Activated naive CD8-positive, alpha-beta T cell treated with anti-CD3 and anti-CD28 coated beads, Interleukin-2, amount 50 U/mL, for 24 hours (primary cell): ENCODE results near the gene METRNL.
"Not testable (repeated sequence)": the region's sequence is repeated elsewhere in the genome, so short reads cannot be mapped to it uniquely, and the experiment has no call there.

ENCODE experiments used
- ATAC-seq: fragments of 150-1000 bp; cut with Tn5 transposase; one replicate; pipeline ENCODE4 v1.10.0; 2021
- DNase-seq: peaks from one replicate; pipeline ENCODE4 v3.0.0; 2021
- H3K27ac Mint-ChIP-seq: one replicate; pipeline ENCODE4 v1.8.0; 2021; ENCODE audit warnings: mild to moderate bottlenecking, mixed read lengths
- H3K27me3 Mint-ChIP-seq: one replicate; pipeline ENCODE4 v1.8.0; 2021; ENCODE audit warnings: mixed read lengths
- H3K36me3 Mint-ChIP-seq: one replicate; pipeline ENCODE4 v1.8.0; 2021; ENCODE audit warnings: low read depth, mixed read lengths
- H3K4me1 Mint-ChIP-seq: one replicate; pipeline ENCODE4 v1.8.0; 2021; ENCODE audit warnings: mixed read lengths
- H3K4me3 Mint-ChIP-seq: one replicate; pipeline ENCODE4 v1.8.0; 2021; ENCODE audit warnings: mild to moderate bottlenecking, moderate library complexity, mixed read lengths
- H3K9me3 Mint-ChIP-seq: one replicate; pipeline ENCODE4 v1.8.0; 2021; ENCODE audit warnings: mixed read lengths

The METRNL gene

GRCh38 chr17:83056583-83057396 is 22.6 kb upstream of the METRNL start:
- H3K27me3 Mint-ChIP-seq: no peaks in the 10 kb centered on the region
- H3K4me1 Mint-ChIP-seq: peaks cover 18% of the 10 kb centered on the region
- DNase-seq: no peak
- H3K4me3 Mint-ChIP-seq: no peak overlapping the region
- H3K9me3 Mint-ChIP-seq: no peaks in the 10 kb centered on the region
- H3K27ac Mint-ChIP-seq: no peak overlapping the region
- ATAC-seq: no peak
- no peaks in the 10 kb centered on the region for H3K36me3 Mint-ChIP-seq

GRCh38 chr17:83057397-83057761 is 22.0 kb upstream of the METRNL start:
- DNase-seq (no peak), ATAC-seq (no peak)
- Mint-ChIP-seq H3K36me3 (no peaks in the 10 kb centered on the region), H3K27me3 (no peaks in the 10 kb centered on the region), H3K9me3 (no peaks in the 10 kb centered on the region), H3K4me3 (no peak overlapping the region), H3K4me1 (peaks cover 16% of the 10 kb centered on the region), H3K27ac (no peak overlapping the region)

- no peaks in the 10 kb centered on the region for H3K36me3 Mint-ChIP-seq
- ATAC-seq: no peak
- H3K9me3 Mint-ChIP-seq: no peaks in the 10 kb centered on the region
- no peak overlapping the region for H3K4me3 Mint-ChIP-seq
- H3K27ac Mint-ChIP-seq: no peak overlapping the region
- peaks cover 16% of the 10 kb centered on the region for H3K4me1 Mint-ChIP-seq
- DNase-seq: no peak
- no peaks in the 10 kb centered on the region for H3K27me3 Mint-ChIP-seq
These were observed 21.6 kb upstream of the METRNL start for GRCh38 chr17:83057793-83058265.

- ATAC-seq (no peak), DNase-seq (no peak)
- Mint-ChIP-seq H3K4me1 (peaks cover 13% of the 10 kb centered on the region), H3K36me3 (no peaks in the 10 kb centered on the region), H3K9me3 (no peaks in the 10 kb centered on the region), H3K27ac (no peak overlapping the region), H3K4me3 (no peak overlapping the region), H3K27me3 (no peaks in the 10 kb centered on the region)
These were observed 21.1 kb upstream of the METRNL start for GRCh38 chr17:83058266-83058798.

- H3K4me3 Mint-ChIP-seq: no peak overlapping the region
- no peaks in the 10 kb centered on the region for H3K9me3 Mint-ChIP-seq
- H3K27me3 Mint-ChIP-seq: no peaks in the 10 kb centered on the region
- DNase-seq (no peak), ATAC-seq (no peak)
- no peaks in the 10 kb centered on the region for H3K4me1 Mint-ChIP-seq
- H3K36me3 Mint-ChIP-seq: no peaks in the 10 kb centered on the region
- no peak overlapping the region for H3K27ac Mint-ChIP-seq
These were observed 17.8 kb upstream of the METRNL start for GRCh38 chr17:83061586-83061985.

GRCh38 chr17:83062011-83062817 is 17.2 kb upstream of the METRNL start:
- Mint-ChIP-seq H3K36me3 (no peaks in the 10 kb centered on the region), H3K4me3 (no peak overlapping the region), H3K27me3 (no peaks in the 10 kb centered on the region), H3K27ac (no peak overlapping the region), H3K4me1 (no peaks in the 10 kb centered on the region), H3K9me3 (no peaks in the 10 kb centered on the region)
- ATAC-seq: no peak
- peak; percentile 1 for DNase-seq

GRCh38 chr17:83062818-83063671 is 16.4 kb upstream of the METRNL start:
- H3K4me3 Mint-ChIP-seq: no peak overlapping the region
- peaks cover 3% of the 10 kb centered on the region for H3K4me1 Mint-ChIP-seq
- H3K27ac Mint-ChIP-seq: no peak overlapping the region
- ATAC-seq (no peak), DNase-seq (peak; percentile 1)
- no peaks in the 10 kb centered on the region for H3K9me3 Mint-ChIP-seq
- H3K27me3 Mint-ChIP-seq: no peaks in the 10 kb centered on the region
- no peaks in the 10 kb centered on the region for H3K36me3 Mint-ChIP-seq

GRCh38 chr17:83064021-83064731 is 15.2 kb upstream of the METRNL start:
- H3K27ac Mint-ChIP-seq: no peak overlapping the region
- no peaks in the 10 kb centered on the region for H3K9me3 Mint-ChIP-seq
- no peaks in the 10 kb centered on the region for H3K36me3 Mint-ChIP-seq
- DNase-seq (no peak), ATAC-seq (no peak)
- no peaks in the 10 kb centered on the region for H3K27me3 Mint-ChIP-seq
- no peak overlapping the region for H3K4me3 Mint-ChIP-seq
- H3K4me1 Mint-ChIP-seq: peaks cover 7% of the 10 kb centered on the region

GRCh38 chr17:83064732-83065659 is 14.4 kb upstream of the METRNL start:
- ATAC-seq (no peak), DNase-seq (no peak)
- H3K27me3 Mint-ChIP-seq: no peaks in the 10 kb centered on the region
- no peaks in the 10 kb centered on the region for H3K9me3 Mint-ChIP-seq
- no peaks in the 10 kb centered on the region for H3K36me3 Mint-ChIP-seq
- H3K27ac Mint-ChIP-seq: no peak overlapping the region
- peaks cover 13% of the 10 kb centered on the region for H3K4me1 Mint-ChIP-seq
- H3K4me3 Mint-ChIP-seq: no peak overlapping the region

GRCh38 chr17:83065660-83066542 is 13.5 kb upstream of the METRNL start:
- no peak for DNase-seq
- Mint-ChIP-seq H3K4me1 (peaks cover 18% of the 10 kb centered on the region), H3K27ac (no peak overlapping the region), H3K9me3 (no peaks in the 10 kb centered on the region), H3K4me3 (no peak overlapping the region), H3K36me3 (no peaks in the 10 kb centered on the region), H3K27me3 (no peaks in the 10 kb centered on the region)
- no peak for ATAC-seq

GRCh38 chr17:83066543-83066890 is 12.9 kb upstream of the METRNL start:
- not testable (repeated sequence) for H3K36me3 Mint-ChIP-seq, ATAC-seq, H3K4me3 Mint-ChIP-seq, H3K27me3 Mint-ChIP-seq, DNase-seq, H3K9me3 Mint-ChIP-seq, H3K27ac Mint-ChIP-seq
- H3K4me1 Mint-ChIP-seq: peaks cover 23% of the 10 kb centered on the region

GRCh38 chr17:83067071-83067717 is 12.2 kb upstream of the METRNL start:
- Mint-ChIP-seq H3K27me3 (no peaks in the 10 kb centered on the region), H3K4me3 (no peak overlapping the region), H3K36me3 (no peaks in the 10 kb centered on the region), H3K4me1 (peaks cover 29% of the 10 kb centered on the region), H3K9me3 (no peaks in the 10 kb centered on the region), H3K27ac (no peak overlapping the region)
- DNase-seq (no peak), ATAC-seq (no peak)
